HL-60 (cell line): ENCODE data around the gene SORCS2.

Experiments used
- CTCF ChIP-seq: IDR thresholded peaks from one replicate; pipeline ENCODE4 v1.5.1; 2011; ENCODE audit warnings: low read length, control low read depth, inconsistent platforms; ENCODE audit not compliant: insufficient read depth
- GABPA ChIP-seq: IDR thresholded peaks from 2 replicates; pipeline ENCODE4 v1.6.1; 2012; ENCODE audit warnings: low read depth
- POLR2AphosphoS5 ChIP-seq: IDR thresholded peaks from 2 replicates; pipeline ENCODE4 v1.6.1; 2012; ENCODE audit warnings: low read depth
- REST ChIP-seq: IDR thresholded peaks from 2 replicates; pipeline ENCODE4 v1.6.1; 2012; ENCODE audit warnings: low read depth; ENCODE audit not compliant: insufficient replicate concordance
- SPI1 ChIP-seq: IDR thresholded peaks from 2 replicates; pipeline ENCODE4 v1.6.1; 2012; ENCODE audit warnings: low read depth, mild to moderate bottlenecking, borderline replicate concordance

GRCh38 chr4:7540206-7540605 is 347.9 kb downstream of the SORCS2 start:
- TF ChIP-seq CTCF (no peak), POLR2AphosphoS5 (no peak), REST (no peak), GABPA (no peak), SPI1 (no peak)
